K562 (cell line): ENCODE results near the gene CELF6.

Experiments
- ARID3B ChIP-seq: fragments of 250-450 bp; sonication (Bioruptor Pico); IDR thresholded peaks from 2 replicates; pipeline ENCODE4 v1.4.0; 2020; ENCODE audit warnings: borderline replicate concordance
- E2F8 ChIP-seq: fragments of 450-650 bp; IDR thresholded peaks from 2 replicates; pipeline ENCODE4 v1.7.1; 2018; ENCODE audit warnings: mild to moderate bottlenecking, low read depth; ENCODE audit not compliant: partially characterized antibody
- NCOA2 ChIP-seq, 2 experiments: fragments of 450-650 bp; IDR thresholded peaks; 2 replicates each; pipeline ENCODE4 v1.6.1; 2018; ENCODE audit warnings: mild to moderate bottlenecking in 2 of 2, moderate library complexity in 1 of 2; ENCODE audit not compliant: partially characterized antibody in 2 of 2
- POLR2AphosphoS2 ChIP-seq: IDR thresholded peaks from 2 replicates; pipeline ENCODE4 v1.6.1; 2012; ENCODE audit warnings: low read length, improper control_type of control experiment
- RAD21 ChIP-seq, 2 experiments: fragments of 250-450 bp in 1 of 2; fragments of 450-650 bp in 1 of 2; sonication (Bioruptor Pico) in 1 of 2; formaldehyde crosslinking in 1 of 2; IDR thresholded peaks in 1 of 2; conservative IDR thresholded peaks in 1 of 2; 2 replicates each; pipeline versions ENCODE4 v1.4.0 to v1.8.0; 2020 to 2022; ENCODE audit warnings: mild to moderate bottlenecking in 2 of 2, moderate library complexity in 1 of 2

- TF ChIP-seq RAD21 (CRISPR knock-in tag; conservative IDR thresholded peaks at IDR 0.05 in 1 of 2, IDR thresholded peaks at IDR 0.05 in 1 of 2) (no peak), NCOA2 (IDR thresholded peaks at IDR 0.05; ENCODE audit: partially characterized antibody in 2 of 2) (no peak), POLR2AphosphoS2 (no peak), ARID3B (CRISPR knock-in tag) (no peak), E2F8 (no peak)
Measured at GRCh38 chr15:72353266-72353665, 33.3 kb upstream of the CELF6 start.
